ENCODE results near the gene HOXC11. TPM values are rescaled to one million over a fixed set of nuclear protein-coding genes. Genes with fewer than 3 reads are reported as not detected.

HOXC11 gene
- total and polyA plus RNA-seq, 2 donors (not counting 1 experiment from before 2014, with no cell fraction given) = not detected

- ATAC-seq (ENCODE audit: low read depth) = no peak
These were observed 24.5 kb downstream of the HOXC11 start for GRCh38 chr12:53997204-53998109.

More at GRCh38 chr12:53997204-53998109, 24.5 kb downstream of the HOXC11 start:
- Mint-ChIP-seq H3K9me3 (ENCODE audit: insufficient read depth) (no peaks in the 10 kb centered on the region), H3K4me3 (peak overlapping the region; percentile 89), H3K4me1 (peaks cover 33% of the 10 kb centered on the region), H3K27me3 (peaks cover 85% of the 10 kb centered on the region), H3K27ac (no peak overlapping the region)
- H2AFZ ChIP-seq (ENCODE audit: insufficient read depth, low read depth, low read length, poor library complexity, severe bottlenecking) = no peak overlapping the region
- no peak for DNase-seq
- no peaks in the 10 kb centered on the region for H3K36me3 ChIP-seq (replicated peaks in 1 of 2; ENCODE audit: control extremely low read depth in 1 of 2, control insufficient read depth in 1 of 2, extremely low read depth in 1 of 2, insufficient read depth in 2 of 2, low read length in 1 of 2)
- H3K9ac ChIP-seq (ENCODE audit: low read length) = no peak overlapping the region
- peaks cover 0 to 71% (median 0%) of the 10 kb centered on the region in 3 donors for H3K9me3 ChIP-seq (ENCODE audit: control extremely low read depth in 1 of 3, control insufficient read depth in 2 of 3, insufficient read depth in 1 of 3, low read length in 2 of 3)
- peaks cover 37 to 70% of the 10 kb centered on the region in 2 donors for H3K4me1 ChIP-seq (ENCODE audit: control insufficient read depth in 2 of 2, insufficient read depth in 2 of 2, low read length in 2 of 2)
- H3K4me2 ChIP-seq (replicated peaks; ENCODE audit: low read depth, low read length, poor library complexity, severe bottlenecking) = peak overlapping the region; percentile 96
- POLR2A ChIA-PET = interaction anchor here (0.6 kb wide), 2 partner anchors 327 to 595 kb away, joined by 3 read pairs; partner anchors contain the start of gene COPZ1
- H3K27me3 ChIP-seq (replicated peaks in 1 of 4; ENCODE audit: control extremely low read depth in 1 of 4, control insufficient read depth in 3 of 4, insufficient read depth in 4 of 4, low read length in 3 of 4) = peaks cover 0 to 98% (median 85%) of the 10 kb centered on the region in 4 experiments
- 10% methylated on average over 30 of the region's 35 CpGs for WGBS (ENCODE audit: insufficient coverage)
- CTCF ChIA-PET = interaction anchor here (0.7 to 5.0 kb wide), 4 partner anchors 8 to 210 kb away, joined by 3 to 17 read pairs (median 5); no protein-coding TSS in a partner anchor
- intact Hi-C loops (cut with micrococcal nuclease) = loop anchor here (5.0 kb wide), 2 partner anchors 35 to 45 kb away; partner anchors contain the start of genes HOXC12 and HOXC5
- no peaks in the 10 kb centered on the region for H3K79me2 ChIP-seq (ENCODE audit: control insufficient read depth, insufficient read depth, low read length)
- TF ChIP-seq EZH2 (IDR thresholded peaks at IDR 0.05; ENCODE audit: borderline replicate concordance, insufficient read depth, low read depth, low read length, poor library complexity, severe bottlenecking) = peak; percentile 94
- TF ChIP-seq CTCF (IDR thresholded peaks at IDR 0.05) = no peak
- H3K27ac ChIP-seq (ENCODE audit: low read length in 2 of 2) = no peak overlapping the region
- H3K4me3 ChIP-seq (ENCODE audit: control extremely low read depth in 1 of 5, extremely low read depth in 1 of 5, insufficient read depth in 1 of 5, low read depth in 2 of 5, low read length in 4 of 5) = no peak overlapping the region
- H4K20me1 ChIP-seq (ENCODE audit: control insufficient read depth, insufficient read depth, low read length, poor library complexity, severe bottlenecking) = no peaks in the 10 kb centered on the region
